HEK293T (cell line): ENCODE measurements around the gene GRHL1.

Source experiments
- CTCF ChIA-PET: fragments of 350-600 bp; formaldehyde crosslinking; extraction: SDS; loops from one replicate; lab custom pipeline; 2021; ENCODE audit warnings: antibody characterized with exemption, inconsistent platforms; lab: Yijun Ruan, JAX
- POLR2A ChIA-PET: fragments of 350-600 bp; formaldehyde crosslinking; extraction: SDS; loops from one replicate; lab custom pipeline; 2020; ENCODE audit warnings: antibody characterized with exemption, inconsistent platforms; lab: Yijun Ruan, JAX
- DNase-seq: peaks from one replicate; pipeline ENCODE4 v3.0.0; 2012; ENCODE audit warnings: mixed read lengths; ENCODE audit errors: extremely low spot score
- ARNT ChIP-seq: fragments of 450-650 bp; IDR thresholded peaks from 2 replicates; pipeline ENCODE4 v1.6.1; 2017; ENCODE audit warnings: mild to moderate bottlenecking
- BHLHE40 ChIP-seq: fragments of 450-650 bp; IDR thresholded peaks from 2 replicates; pipeline ENCODE4 v1.6.1; 2016; ENCODE audit warnings: mild to moderate bottlenecking, moderate library complexity, borderline replicate concordance
- CTBP1 ChIP-seq: fragments of 450-650 bp; IDR thresholded peaks from 2 replicates; pipeline ENCODE4 v1.6.1; 2016; ENCODE audit warnings: borderline replicate concordance
- ELF4 ChIP-seq: fragments of 450-650 bp; IDR thresholded peaks from 2 replicates; pipeline ENCODE4 v1.6.1; 2017; ENCODE audit warnings: antibody characterized with exemption
- FOXA1 ChIP-seq: fragments of 450-650 bp; IDR thresholded peaks from 2 replicates; pipeline ENCODE4 v1.6.1; 2016; ENCODE audit warnings: mild to moderate bottlenecking
- FOXK2 ChIP-seq: fragments of 450-650 bp; IDR thresholded peaks from 2 replicates; pipeline ENCODE4 v1.6.1; 2016; ENCODE audit warnings: mild to moderate bottlenecking
- FOXM1 ChIP-seq: fragments of 450-650 bp; IDR thresholded peaks from 2 replicates; pipeline ENCODE4 v1.6.1; 2017; ENCODE audit warnings: mild to moderate bottlenecking, borderline replicate concordance
- HDGF ChIP-seq: fragments of 450-650 bp; IDR thresholded peaks from 2 replicates; pipeline ENCODE4 v1.6.1; 2017; ENCODE audit warnings: antibody characterized with exemption, borderline replicate concordance
- L3MBTL2 ChIP-seq: fragments of 450-650 bp; conservative IDR thresholded peaks from 2 replicates; pipeline ENCODE4 v1.6.1; 2016; ENCODE audit warnings: mild to moderate bottlenecking
- LEF1 ChIP-seq: fragments of 450-650 bp; IDR thresholded peaks from 2 replicates; pipeline ENCODE4 v1.6.1; 2017; ENCODE audit warnings: mild to moderate bottlenecking, borderline replicate concordance
- NFRKB ChIP-seq: fragments of 450-650 bp; IDR thresholded peaks from 2 replicates; pipeline ENCODE4 v1.6.1; 2016; ENCODE audit warnings: mild to moderate bottlenecking, moderate library complexity
- SP1 ChIP-seq: fragments of 450-650 bp; IDR thresholded peaks from 2 replicates; pipeline ENCODE4 v1.6.1; 2017
- SUZ12 ChIP-seq: fragments of 450-650 bp; IDR thresholded peaks from 2 replicates; pipeline ENCODE4 v1.6.1; 2016; ENCODE audit warnings: mild to moderate bottlenecking
- TARDBP ChIP-seq: fragments of 450-650 bp; IDR thresholded peaks from 2 replicates; pipeline ENCODE4 v1.6.1; 2016
- ZNF384 ChIP-seq: fragments of 450-650 bp; IDR thresholded peaks from 2 replicates; pipeline ENCODE4 v1.6.1; 2016
- TF ChIP-seq, protein P1 (sequence below): fragments of 450-650 bp; IDR thresholded peaks from 2 replicates; pipeline ENCODE4 v1.6.1; 2016

Gene GRHL1

DNA sequence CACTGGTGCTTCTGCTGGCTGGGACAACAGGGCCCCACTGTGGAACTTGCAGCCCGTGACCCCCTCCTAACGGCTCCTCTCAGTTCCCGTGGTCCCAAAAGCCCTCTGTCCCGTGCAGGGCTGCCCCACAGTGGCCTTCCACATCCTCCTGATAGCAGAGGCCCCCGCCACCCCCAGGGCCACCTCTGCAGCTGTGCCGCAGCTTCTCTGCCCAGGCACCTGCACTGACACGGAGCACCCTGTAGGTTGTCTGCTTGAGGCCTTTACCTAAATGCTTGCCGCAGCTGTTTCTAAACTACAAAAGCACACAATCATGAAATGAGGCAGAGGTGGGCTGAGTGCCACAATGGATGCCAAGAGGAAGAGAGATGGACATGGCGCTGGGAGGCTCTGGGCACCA is 13.5 kb upstream of the GRHL1 start:
- POLR2A ChIA-PET, result no interaction called here
- TF ChIP-seq L3MBTL2, result no peak
- no peak for TF ChIP-seq SP1
- no peak for TF ChIP-seq FOXA1
- no peak for TF ChIP-seq TARDBP
- no peak for TF ChIP-seq HDGF
- no peak for TF ChIP-seq ARNT
- no peak for TF ChIP-seq ELF4
- TF ChIP-seq FOXM1, result no peak
- TF ChIP-seq ZNF384, result no peak
- TF ChIP-seq BHLHE40, result no peak
- no peak for TF ChIP-seq CTBP1
- TF ChIP-seq, protein P1, sequence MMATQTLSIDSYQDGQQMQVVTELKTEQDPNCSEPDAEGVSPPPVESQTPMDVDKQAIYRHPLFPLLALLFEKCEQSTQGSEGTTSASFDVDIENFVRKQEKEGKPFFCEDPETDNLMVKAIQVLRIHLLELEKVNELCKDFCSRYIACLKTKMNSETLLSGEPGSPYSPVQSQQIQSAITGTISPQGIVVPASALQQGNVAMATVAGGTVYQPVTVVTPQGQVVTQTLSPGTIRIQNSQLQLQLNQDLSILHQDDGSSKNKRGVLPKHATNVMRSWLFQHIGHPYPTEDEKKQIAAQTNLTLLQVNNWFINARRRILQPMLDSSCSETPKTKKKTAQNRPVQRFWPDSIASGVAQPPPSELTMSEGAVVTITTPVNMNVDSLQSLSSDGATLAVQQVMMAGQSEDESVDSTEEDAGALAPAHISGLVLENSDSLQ, result no peak
- TF ChIP-seq SUZ12, result no peak
- CTCF ChIA-PET, result no interaction called here
- no peak for DNase-seq

DNA sequence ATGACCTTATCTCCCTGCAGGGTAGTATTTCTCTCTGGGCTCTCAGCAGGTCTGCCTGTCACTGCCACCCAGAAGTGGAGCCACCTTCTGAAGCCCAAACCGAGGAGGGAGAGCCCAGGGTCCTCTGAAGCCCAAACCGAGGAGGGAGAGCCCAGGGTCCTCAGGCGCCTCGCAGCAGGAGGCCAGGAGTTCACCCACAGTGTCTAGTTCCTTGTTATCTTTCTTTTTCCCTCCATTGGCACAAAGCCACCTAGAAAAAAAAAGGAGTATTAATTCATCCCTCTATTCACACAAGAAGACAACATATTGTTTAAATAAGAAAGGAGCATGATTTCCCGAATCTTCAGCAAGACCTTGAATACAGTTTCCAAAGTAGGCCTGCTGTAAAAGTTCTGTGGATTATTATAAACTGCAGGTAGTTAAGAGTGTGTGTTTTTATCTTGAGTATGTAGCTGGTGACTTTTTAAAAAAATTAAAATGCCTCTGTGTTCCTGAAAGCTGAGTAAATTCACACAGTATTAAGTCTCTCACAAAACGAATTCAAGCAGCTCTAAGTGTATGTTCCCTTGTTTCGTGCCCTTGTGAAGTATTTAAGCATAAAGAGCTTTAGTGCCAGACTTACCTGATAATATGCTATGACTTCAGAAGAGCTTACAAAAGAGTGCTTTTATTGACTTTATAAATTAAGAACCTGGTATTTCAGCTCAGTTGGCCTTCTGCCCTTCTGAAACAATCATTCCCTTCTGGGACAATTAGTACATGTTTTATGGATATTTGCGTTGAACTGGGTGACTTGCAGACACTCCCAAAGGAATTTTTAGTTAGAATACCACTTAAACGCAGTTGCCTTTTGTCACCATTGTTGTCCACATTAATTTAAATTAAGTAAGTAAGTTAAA is 11.7 kb upstream of the GRHL1 start:
- no peak for DNase-seq
- TF ChIP-seq ELF4, result no peak
- no peak for TF ChIP-seq NFRKB
- no peak for TF ChIP-seq CTBP1
- TF ChIP-seq BHLHE40, result no peak
- TF ChIP-seq ARNT, result no peak
- no peak for TF ChIP-seq ZNF384
- TF ChIP-seq HDGF, result no peak
- TF ChIP-seq L3MBTL2, result no peak
- no peak for TF ChIP-seq FOXK2
- no peak for TF ChIP-seq SUZ12
- no peak for TF ChIP-seq SP1
- TF ChIP-seq TARDBP, result no peak
- TF ChIP-seq FOXM1, result no peak
- no peak for TF ChIP-seq LEF1
- TF ChIP-seq FOXA1, result no peak
- TF ChIP-seq, protein P1, result no peak
- ChIA-PET POLR2A (interaction anchor here (1.0 kb wide), 1 partner anchor 97 kb away, joined by 3 read pairs; the partner anchor contains the start of gene TAF1B), CTCF (no interaction called here)

GRCh38 chr2:9941196-9941995 is 10.1 kb upstream of the GRHL1 start:
- POLR2A ChIA-PET, result interaction anchor here (1.3 kb wide), 1 partner anchor 98 kb away, joined by 7 read pairs; the partner anchor contains the start of gene TAF1B
- TF ChIP-seq FOXM1, result no peak
- no peak for TF ChIP-seq ZNF384
- TF ChIP-seq, protein P1, result peak; percentile 81
- no peak for TF ChIP-seq BHLHE40
- TF ChIP-seq TARDBP, result no peak
- no peak for TF ChIP-seq ARNT
- no peak for DNase-seq
- CTCF ChIA-PET, result interaction anchor here (1.2 kb wide), 1 partner anchor 43 kb away, joined by 5 read pairs; no protein-coding TSS in a partner anchor

- no peak for DNase-seq
- POLR2A ChIA-PET, result interaction anchor here (1.3 kb wide), 1 partner anchor 99 kb away, joined by 7 read pairs; the partner anchor contains the start of gene TAF1B
- TF ChIP-seq LEF1 (no peak), TARDBP (no peak), FOXA1 (no peak), SP1 (no peak), FOXM1 (no peak), ARNT (no peak), SUZ12 (no peak), BHLHE40 (no peak), CTBP1 (no peak), ELF4 (no peak), ZNF384 (no peak), FOXK2 (no peak), L3MBTL2 (no peak), NFRKB (no peak), HDGF (no peak)
- TF ChIP-seq, protein P1, result no peak
- CTCF ChIA-PET, result interaction anchor here (1.2 kb wide), 1 partner anchor 43 kb away, joined by 5 read pairs; no protein-coding TSS in a partner anchor
Measured at GRCh38 chr2:9941996-9942390, 9.5 kb upstream of the GRHL1 start.

DNA sequence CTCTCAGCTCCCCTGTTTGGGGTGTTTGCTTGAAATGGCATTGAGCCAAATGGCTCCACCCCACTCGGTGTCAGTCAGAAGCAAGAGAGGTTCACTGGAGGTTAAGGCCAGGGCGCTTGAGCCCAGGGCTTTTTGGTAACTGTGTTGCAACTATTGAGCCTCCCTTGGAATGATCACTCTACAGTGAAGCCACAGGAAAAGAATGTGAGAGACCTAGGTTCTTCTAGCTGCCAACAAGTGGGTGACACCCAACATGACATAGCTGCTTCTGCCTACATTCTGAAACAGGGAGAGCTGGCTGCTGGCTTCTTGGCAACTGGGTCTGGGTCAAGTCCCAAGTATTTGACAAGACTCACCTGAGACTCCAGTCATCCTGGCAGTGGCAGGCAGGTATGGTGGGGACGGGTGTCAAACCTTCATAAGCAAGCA is 7.1 kb upstream of the GRHL1 start:
- CTCF ChIA-PET, result interaction anchor here (0.6 kb wide), 1 partner anchor 93 kb away, joined by 3 read pairs; no protein-coding TSS in a partner anchor

More for the DNA sequence above, 7.1 kb upstream of the GRHL1 start:
- POLR2A ChIA-PET, result interaction anchor here (1.3 kb wide), 1 partner anchor 101 kb away, joined by 4 read pairs; the partner anchor contains the start of gene TAF1B
- DNase-seq, result no peak
- TF ChIP-seq FOXA1 (no peak), CTBP1 (no peak), TARDBP (no peak), HDGF (no peak), FOXM1 (no peak)
- TF ChIP-seq, protein P1, result no peak
